H1 (cell line): ENCODE measurements around the gene ETV1. TPM values are rescaled to one million over a fixed set of nuclear protein-coding genes. Genes with fewer than 3 reads are reported as not detected.

ENCODE experiments used
- polyA plus RNA-seq, 7 experiments: library from polyadenylated mRNA; depleted of rRNA in 3 of 7; stranded (reverse) in 5 of 7; unstranded in 2 of 7; fragments of >200 nt in 5 of 7; fragments of 200-250 nt in 2 of 7; gene quantifications; 1 replicate in 5 of 7; 2 replicates in 1 of 7; 4 replicates in 1 of 7; pipeline versions ENCODE4 v1.2.1 to v1.2.3, GENCODE V29; 2011 to 2013; ENCODE audit warnings: missing spikeins in 2 of 7, mixed read lengths in 2 of 7
- total RNA-seq: library from RNA; stranded (reverse); fragmentation: NEBNext Ultra II Directional; extraction: Animal tissue kit (Norgen Biotek cat#: 25700); gene quantifications from 2 replicates; pipeline ENCODE4 v1.2.1, GENCODE V29; 2021
- TF ChIP-seq, protein P1 (sequence below): fragments of 300-600 bp; sonication (generic); IDR thresholded peaks from 2 replicates; pipeline ENCODE4 v1.7.1; 2012; ENCODE audit warnings: low read length, moderate library complexity, mild to moderate bottlenecking, inconsistent platforms; ENCODE audit not compliant: insufficient replicate concordance

Gene ETV1
- total and polyA plus RNA-seq, 2 of the 8 experiments (the other 6 are each of a cell fraction or from before 2014, with no cell fraction given): 58.3 to 91.2 TPM

DNA sequence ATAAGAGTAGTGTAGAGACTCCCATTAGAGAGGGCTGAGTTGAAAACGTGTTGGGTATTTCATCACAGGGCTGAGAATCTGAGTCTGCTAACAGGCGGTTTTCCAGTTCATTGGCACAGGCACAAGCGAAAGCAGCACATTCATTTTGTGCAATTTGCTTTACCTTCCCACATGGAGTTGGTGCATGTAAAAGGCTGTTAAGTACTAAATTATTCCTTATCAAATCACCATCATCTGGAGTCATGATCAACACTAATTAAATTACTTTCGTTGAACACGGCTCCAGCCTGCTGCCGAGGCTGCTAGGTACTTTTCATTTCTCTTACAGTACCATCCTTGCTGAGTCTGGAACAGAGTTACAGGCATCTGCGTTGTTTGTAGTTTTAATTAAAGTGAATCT lies 43.8 kb downstream of the ETV1 start (continued):
- TF ChIP-seq, protein P1, sequence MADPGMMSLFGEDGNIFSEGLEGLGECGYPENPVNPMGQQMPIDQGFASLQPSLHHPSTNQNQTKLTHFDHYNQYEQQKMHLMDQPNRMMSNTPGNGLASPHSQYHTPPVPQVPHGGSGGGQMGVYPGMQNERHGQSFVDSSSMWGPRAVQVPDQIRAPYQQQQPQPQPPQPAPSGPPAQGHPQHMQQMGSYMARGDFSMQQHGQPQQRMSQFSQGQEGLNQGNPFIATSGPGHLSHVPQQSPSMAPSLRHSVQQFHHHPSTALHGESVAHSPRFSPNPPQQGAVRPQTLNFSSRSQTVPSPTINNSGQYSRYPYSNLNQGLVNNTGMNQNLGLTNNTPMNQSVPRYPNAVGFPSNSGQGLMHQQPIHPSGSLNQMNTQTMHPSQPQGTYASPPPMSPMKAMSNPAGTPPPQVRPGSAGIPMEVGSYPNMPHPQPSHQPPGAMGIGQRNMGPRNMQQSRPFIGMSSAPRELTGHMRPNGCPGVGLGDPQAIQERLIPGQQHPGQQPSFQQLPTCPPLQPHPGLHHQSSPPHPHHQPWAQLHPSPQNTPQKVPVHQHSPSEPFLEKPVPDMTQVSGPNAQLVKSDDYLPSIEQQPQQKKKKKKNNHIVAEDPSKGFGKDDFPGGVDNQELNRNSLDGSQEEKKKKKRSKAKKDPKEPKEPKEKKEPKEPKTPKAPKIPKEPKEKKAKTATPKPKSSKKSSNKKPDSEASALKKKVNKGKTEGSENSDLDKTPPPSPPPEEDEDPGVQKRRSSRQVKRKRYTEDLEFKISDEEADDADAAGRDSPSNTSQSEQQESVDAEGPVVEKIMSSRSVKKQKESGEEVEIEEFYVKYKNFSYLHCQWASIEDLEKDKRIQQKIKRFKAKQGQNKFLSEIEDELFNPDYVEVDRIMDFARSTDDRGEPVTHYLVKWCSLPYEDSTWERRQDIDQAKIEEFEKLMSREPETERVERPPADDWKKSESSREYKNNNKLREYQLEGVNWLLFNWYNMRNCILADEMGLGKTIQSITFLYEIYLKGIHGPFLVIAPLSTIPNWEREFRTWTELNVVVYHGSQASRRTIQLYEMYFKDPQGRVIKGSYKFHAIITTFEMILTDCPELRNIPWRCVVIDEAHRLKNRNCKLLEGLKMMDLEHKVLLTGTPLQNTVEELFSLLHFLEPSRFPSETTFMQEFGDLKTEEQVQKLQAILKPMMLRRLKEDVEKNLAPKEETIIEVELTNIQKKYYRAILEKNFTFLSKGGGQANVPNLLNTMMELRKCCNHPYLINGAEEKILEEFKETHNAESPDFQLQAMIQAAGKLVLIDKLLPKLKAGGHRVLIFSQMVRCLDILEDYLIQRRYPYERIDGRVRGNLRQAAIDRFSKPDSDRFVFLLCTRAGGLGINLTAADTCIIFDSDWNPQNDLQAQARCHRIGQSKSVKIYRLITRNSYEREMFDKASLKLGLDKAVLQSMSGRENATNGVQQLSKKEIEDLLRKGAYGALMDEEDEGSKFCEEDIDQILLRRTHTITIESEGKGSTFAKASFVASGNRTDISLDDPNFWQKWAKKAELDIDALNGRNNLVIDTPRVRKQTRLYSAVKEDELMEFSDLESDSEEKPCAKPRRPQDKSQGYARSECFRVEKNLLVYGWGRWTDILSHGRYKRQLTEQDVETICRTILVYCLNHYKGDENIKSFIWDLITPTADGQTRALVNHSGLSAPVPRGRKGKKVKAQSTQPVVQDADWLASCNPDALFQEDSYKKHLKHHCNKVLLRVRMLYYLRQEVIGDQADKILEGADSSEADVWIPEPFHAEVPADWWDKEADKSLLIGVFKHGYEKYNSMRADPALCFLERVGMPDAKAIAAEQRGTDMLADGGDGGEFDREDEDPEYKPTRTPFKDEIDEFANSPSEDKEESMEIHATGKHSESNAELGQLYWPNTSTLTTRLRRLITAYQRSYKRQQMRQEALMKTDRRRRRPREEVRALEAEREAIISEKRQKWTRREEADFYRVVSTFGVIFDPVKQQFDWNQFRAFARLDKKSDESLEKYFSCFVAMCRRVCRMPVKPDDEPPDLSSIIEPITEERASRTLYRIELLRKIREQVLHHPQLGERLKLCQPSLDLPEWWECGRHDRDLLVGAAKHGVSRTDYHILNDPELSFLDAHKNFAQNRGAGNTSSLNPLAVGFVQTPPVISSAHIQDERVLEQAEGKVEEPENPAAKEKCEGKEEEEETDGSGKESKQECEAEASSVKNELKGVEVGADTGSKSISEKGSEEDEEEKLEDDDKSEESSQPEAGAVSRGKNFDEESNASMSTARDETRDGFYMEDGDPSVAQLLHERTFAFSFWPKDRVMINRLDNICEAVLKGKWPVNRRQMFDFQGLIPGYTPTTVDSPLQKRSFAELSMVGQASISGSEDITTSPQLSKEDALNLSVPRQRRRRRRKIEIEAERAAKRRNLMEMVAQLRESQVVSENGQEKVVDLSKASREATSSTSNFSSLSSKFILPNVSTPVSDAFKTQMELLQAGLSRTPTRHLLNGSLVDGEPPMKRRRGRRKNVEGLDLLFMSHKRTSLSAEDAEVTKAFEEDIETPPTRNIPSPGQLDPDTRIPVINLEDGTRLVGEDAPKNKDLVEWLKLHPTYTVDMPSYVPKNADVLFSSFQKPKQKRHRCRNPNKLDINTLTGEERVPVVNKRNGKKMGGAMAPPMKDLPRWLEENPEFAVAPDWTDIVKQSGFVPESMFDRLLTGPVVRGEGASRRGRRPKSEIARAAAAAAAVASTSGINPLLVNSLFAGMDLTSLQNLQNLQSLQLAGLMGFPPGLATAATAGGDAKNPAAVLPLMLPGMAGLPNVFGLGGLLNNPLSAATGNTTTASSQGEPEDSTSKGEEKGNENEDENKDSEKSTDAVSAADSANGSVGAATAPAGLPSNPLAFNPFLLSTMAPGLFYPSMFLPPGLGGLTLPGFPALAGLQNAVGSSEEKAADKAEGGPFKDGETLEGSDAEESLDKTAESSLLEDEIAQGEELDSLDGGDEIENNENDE: no peak
